ENCODE measurements around the gene SMAGP. TPM values are rescaled to one million over a fixed set of nuclear protein-coding genes. Genes with fewer than 3 reads are reported as not detected.
A peak's percentile ranks its signal among the peaks of the same experiment; 100 is the strongest.

Gene SMAGP
- total RNA-seq, 2 donors from 2014 or later = 0.41 to 1.5 TPM

DNA sequence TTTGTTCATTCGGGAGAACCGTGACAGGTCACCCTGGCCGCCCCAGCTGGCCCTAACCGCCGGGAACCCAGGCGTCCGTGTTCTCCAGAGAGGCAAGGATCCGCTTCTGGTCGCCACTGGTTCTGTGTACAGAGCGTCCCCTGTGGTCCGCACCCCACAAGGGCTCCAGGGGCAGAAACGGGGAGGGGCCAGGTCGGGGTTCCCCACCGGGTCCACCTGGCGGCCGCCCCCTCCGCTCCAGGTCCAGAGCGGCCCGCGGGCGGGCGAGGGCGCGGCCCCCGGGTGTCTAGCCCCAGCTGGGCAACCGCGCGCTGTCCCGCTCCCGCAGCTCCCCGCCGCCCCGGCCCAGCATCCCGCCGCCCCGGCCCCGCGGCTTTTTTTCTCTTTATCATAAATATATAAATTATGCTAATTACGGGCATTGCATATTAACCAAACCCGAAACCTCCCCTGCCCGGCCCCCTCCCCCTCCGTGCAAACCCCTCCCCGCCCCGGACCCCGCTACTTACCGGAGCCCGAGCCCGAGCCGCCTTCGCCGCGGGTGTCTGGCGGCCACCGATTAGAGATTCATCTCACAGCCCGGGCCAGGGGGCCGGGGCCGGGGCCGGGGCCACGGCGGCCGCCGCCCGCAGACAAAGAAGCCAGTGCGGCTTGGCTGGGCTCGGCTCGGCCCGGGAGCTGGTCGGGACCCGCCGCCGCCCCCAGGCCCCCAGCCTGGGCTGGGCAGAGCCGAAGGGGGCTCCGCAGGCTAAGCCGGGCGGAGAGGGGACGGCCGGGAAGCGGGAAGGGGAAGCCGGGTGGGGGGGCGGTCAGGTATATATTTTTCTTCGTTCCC is 52.9 kb downstream of the SMAGP start:
- ATAC-seq = peak; percentile 57 to 62
- peaks cover 5 to 6% of the 10 kb centered on the region in 2 donors for H3K36me3 Mint-ChIP-seq
- DNase-seq (ENCODE audit: low spot score in 2 of 2) = peak in 1 of 2 donors; percentile 34

GRCh38 chr12:51216642-51217041 is 53.6 kb downstream of the SMAGP start:
- ATAC-seq = no peak
- H3K27ac Mint-ChIP-seq = no peak overlapping the region
- peaks cover 5 to 6% of the 10 kb centered on the region in 2 donors for H3K36me3 Mint-ChIP-seq
- peaks cover 0 to 4% of the 10 kb centered on the region in 2 donors for H3K9me3 Mint-ChIP-seq
- DNase-seq (ENCODE audit: low spot score in 2 of 2) = no peak

More for the DNA sequence above, 52.9 kb downstream of the SMAGP start:
- H3K9me3 Mint-ChIP-seq = peaks cover 0 to 4% of the 10 kb centered on the region in 2 donors
- peak overlapping the region in 1 of 2 donors; percentile 91 for H3K27ac Mint-ChIP-seq

DNA sequence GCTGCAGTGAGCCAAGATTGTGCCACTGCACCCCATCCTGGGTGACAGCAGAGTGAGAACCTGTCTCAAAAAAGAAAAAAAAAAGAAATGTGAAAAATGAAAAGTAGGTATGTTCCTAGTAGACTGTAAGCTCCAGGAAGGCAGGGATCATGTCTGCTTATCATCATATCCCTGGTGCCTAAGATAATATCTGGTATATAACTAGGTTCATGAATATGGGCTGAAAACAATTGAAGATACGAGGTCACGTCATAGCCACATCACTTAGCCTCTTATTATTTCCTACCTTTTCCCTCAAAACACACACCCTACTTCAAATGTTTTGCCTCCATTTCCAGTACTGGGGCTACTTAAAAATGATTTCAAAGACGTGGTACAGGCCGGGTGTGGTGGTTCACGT is 55.3 kb downstream of the SMAGP start:
- ATAC-seq = no peak

GRCh38 chr12:51210690-51211395 is 59.4 kb downstream of the SMAGP start:
- Mint-ChIP-seq H3K27ac (no peak overlapping the region), H3K9me3 (peaks cover 0 to 4% of the 10 kb centered on the region in 2 donors), H3K36me3 (peaks cover 0 to 6% of the 10 kb centered on the region in 2 donors)
- ATAC-seq (no peak), DNase-seq (ENCODE audit: low spot score in 2 of 2) (no peak)

More for the DNA sequence above, 55.3 kb downstream of the SMAGP start:
- Mint-ChIP-seq H3K27ac (no peak overlapping the region), H3K9me3 (peaks cover 0 to 4% of the 10 kb centered on the region in 2 donors), H3K36me3 (peaks cover 5 to 6% of the 10 kb centered on the region in 2 donors)
- no peak for DNase-seq (ENCODE audit: low spot score in 2 of 2)

DNA sequence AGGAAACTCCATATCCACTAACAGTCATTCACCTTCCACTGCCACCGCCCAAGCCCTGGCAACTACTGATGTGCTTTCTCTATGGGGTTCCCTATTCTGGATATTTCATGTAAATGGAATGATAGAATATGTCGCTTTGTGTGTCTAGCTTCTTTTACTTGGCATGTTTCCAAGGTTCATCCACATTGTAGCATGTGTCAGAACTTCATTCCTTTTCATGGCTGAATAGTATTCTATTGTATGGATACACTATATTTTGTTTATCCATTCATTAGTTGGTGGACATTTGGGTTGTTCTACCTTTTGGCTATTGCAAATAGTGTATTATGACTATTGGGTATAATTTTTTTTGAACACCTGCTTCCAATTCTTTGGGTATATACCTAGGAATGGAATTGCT is 61.0 kb downstream of the SMAGP start:
- peaks cover 0 to 3% of the 10 kb centered on the region in 2 donors for H3K36me3 Mint-ChIP-seq
- no peak for DNase-seq (ENCODE audit: low spot score in 2 of 2)
- H3K9me3 Mint-ChIP-seq = peaks cover 0 to 1% of the 10 kb centered on the region in 2 donors
- ATAC-seq = no peak
- H3K27ac Mint-ChIP-seq = no peak overlapping the region

DNA sequence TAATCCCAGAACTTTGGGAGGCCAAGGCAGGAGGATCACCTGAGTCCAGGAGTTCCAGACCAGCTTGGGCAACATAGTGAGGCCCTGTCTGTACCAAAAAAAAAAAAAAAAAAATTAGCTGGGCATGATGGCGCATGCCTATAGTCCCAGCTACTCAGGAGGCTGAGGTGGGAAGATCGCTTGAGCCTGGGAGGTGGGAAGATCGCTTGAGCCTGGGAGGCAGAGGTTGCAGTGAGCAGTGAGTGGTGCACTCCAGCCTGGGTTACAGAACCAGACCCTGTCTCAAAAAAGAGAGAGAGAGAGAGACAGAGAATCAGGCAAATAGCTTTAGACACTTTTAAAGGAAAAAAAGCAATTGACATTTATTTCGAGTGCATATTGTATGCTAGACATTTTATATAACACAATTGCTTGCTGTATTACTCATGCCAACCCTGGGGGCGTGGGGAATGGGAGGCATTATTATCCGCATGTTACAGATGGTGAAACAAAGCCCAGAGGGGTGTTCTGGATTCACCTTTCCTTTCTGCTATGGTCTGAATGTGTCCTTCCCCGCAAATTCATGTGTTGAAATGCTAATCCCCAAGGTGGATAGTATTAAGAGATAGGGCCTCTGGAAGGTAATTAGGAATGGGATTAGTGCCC is 62.1 kb downstream of the SMAGP start:
- H3K27ac Mint-ChIP-seq = peak overlapping the region; percentile 1 to 79
- H3K9me3 Mint-ChIP-seq = no peaks in the 10 kb centered on the region
- DNase-seq (ENCODE audit: low spot score in 2 of 2) = no peak
- H3K36me3 Mint-ChIP-seq = no peaks in the 10 kb centered on the region
- ATAC-seq = no peak

DNA sequence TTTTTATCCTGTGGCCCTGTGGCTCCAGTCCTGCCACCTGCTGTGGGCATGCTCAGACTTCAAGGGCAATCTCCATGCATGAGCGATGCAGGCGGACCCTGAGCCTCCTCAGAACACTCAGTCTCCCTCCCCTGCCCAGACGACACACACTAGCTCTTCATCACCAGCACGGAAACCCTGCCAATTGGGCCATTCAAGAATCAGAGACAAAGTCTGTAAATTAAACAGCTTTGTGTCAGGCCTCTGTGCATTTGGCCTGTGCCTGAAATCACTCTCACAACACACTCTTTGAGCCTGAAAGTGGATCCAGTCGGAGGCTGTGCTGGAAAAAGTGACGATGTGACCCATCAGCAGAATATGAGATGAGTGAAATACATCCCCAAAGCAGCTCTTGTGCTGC is 64.9 kb downstream of the SMAGP start:
- no peaks in the 10 kb centered on the region for H3K9me3 Mint-ChIP-seq

DNA sequence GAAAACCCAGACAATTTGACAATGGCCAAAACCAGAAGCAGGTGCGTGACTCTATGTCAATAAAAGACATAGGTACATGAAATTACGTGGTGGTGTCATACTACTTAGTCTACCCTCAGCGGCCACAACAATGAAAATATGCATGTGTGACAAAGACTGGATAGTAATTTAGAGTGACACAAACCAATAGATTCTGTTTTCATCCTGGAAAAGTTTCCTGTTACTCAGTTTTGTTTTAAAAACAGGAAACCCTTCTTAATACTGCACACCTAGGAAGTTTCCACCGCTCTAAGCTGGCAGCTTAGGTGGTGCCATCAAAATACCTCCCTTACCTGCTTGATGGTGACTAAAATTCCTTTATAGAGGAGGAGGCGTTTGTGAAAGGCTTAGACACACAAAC is 67.5 kb downstream of the SMAGP start:
- H3K36me3 Mint-ChIP-seq = no peaks in the 10 kb centered on the region
- no peaks in the 10 kb centered on the region for H3K9me3 Mint-ChIP-seq
- ATAC-seq = peak; percentile 87 to 94
- H3K27ac Mint-ChIP-seq = peak overlapping the region; percentile 58 to 69
- no peak for DNase-seq (ENCODE audit: low spot score in 2 of 2)

More for the DNA sequence above, 64.9 kb downstream of the SMAGP start:
- DNase-seq (ENCODE audit: low spot score in 2 of 2) = no peak
- no peak for ATAC-seq
- Mint-ChIP-seq H3K27ac (no peak overlapping the region), H3K36me3 (no peaks in the 10 kb centered on the region)

DNA sequence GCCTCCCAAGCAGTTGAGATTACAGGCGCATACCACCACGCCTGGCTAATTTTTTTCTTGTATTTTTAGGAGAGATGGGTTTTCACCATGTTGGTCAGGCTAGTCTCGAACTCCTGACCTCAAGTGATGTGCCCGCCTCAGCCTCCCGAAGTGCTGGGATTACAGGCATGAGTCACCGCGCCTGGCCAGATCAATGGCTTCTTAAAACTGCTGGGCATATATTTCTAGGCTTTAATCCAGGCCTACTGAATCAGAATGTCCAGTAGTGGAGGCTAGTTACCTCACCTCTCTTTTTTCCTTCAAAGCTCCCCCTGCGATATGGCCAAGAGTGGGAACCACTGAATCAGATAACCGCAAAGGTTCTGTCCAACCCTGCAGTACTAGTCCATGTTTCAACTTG is 69.4 kb downstream of the SMAGP start:
- ATAC-seq (no peak), DNase-seq (ENCODE audit: low spot score in 2 of 2) (no peak)
- no peak overlapping the region for H3K27ac Mint-ChIP-seq
- H3K9me3 Mint-ChIP-seq = no peaks in the 10 kb centered on the region
- no peaks in the 10 kb centered on the region for H3K36me3 Mint-ChIP-seq

- ATAC-seq (no peak), DNase-seq (ENCODE audit: low spot score in 2 of 2) (no peak)
- no peak overlapping the region for H3K27ac Mint-ChIP-seq
- H3K36me3 Mint-ChIP-seq = no peaks in the 10 kb centered on the region
- no peaks in the 10 kb centered on the region for H3K9me3 Mint-ChIP-seq
Observed at GRCh38 chr12:51200156-51200555, 70.1 kb downstream of the SMAGP start.

GRCh38 chr12:51199366-51199945 is 70.8 kb downstream of the SMAGP start:
- Mint-ChIP-seq H3K9me3 (no peaks in the 10 kb centered on the region), H3K36me3 (no peaks in the 10 kb centered on the region), H3K27ac (no peak overlapping the region)
- ATAC-seq (no peak), DNase-seq (ENCODE audit: low spot score in 2 of 2) (no peak)

- Mint-ChIP-seq H3K27ac (peak overlapping the region; percentile 9 to 24), H3K9me3 (no peaks in the 10 kb centered on the region), H3K36me3 (no peaks in the 10 kb centered on the region)
- ATAC-seq = no peak
- DNase-seq (ENCODE audit: low spot score in 2 of 2) = no peak
Observed at GRCh38 chr12:51198568-51199365, 71.4 kb downstream of the SMAGP start.

DNA sequence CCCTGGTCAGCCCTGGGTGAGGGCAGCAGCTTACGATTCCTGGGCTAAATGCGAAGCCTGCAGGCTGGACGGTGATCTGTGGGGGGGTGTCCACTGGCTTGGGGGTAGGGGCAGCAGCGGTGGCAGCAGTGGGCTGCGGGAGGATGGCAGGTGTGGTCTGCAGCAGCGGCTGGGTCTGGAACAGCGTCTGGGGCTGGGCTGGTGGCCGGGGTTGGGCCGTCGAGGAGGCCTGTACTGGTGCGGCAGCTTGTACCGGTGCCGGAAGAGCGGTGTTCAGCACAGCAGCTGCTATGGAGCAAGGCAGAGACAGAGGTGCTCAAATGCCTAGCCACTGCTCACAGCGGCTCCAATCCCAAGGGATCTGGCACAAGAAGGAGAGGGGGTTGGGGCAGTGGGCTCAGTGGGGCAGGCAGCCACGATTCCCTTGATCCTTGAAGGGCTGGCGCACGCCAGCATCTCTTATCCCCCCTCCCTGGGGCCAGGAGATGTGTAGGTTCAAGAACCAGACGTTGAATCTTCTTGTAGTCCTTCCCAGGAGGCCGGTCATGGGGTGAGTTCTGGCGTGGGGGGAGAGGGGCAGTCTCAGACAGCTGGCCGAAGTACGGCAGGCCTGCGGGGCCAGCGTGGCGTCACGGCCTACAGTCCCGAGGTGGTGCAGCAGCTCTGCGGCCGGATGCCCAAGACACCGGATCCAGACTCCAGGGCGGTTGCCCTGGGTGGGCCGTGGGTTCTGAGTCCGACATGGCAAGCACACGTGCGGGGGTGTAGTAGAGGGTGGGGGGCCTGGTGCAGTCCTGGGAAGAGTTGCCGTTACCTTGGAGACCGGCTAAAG is 72.3 kb downstream of the SMAGP start:
- DNase-seq (ENCODE audit: low spot score in 2 of 2) (no peak), ATAC-seq (no peak)
- Mint-ChIP-seq H3K9me3 (no peaks in the 10 kb centered on the region), H3K36me3 (no peaks in the 10 kb centered on the region), H3K27ac (peak overlapping the region; percentile 9 to 24)

- DNase-seq (ENCODE audit: low spot score in 2 of 2) (no peak), ATAC-seq (no peak)
- Mint-ChIP-seq H3K9me3 (no peaks in the 10 kb centered on the region), H3K36me3 (no peaks in the 10 kb centered on the region), H3K27ac (peak overlapping the region in 1 of 2 donors; percentile 90)
Observed at GRCh38 chr12:51196547-51196946, 73.7 kb downstream of the SMAGP start.

GRCh38 chr12:51195841-51196240 is 74.4 kb downstream of the SMAGP start:
- Mint-ChIP-seq H3K9me3 (no peaks in the 10 kb centered on the region), H3K36me3 (no peaks in the 10 kb centered on the region), H3K27ac (no peak overlapping the region)
- ATAC-seq = no peak
- no peak for DNase-seq (ENCODE audit: low spot score in 2 of 2)
